MCF 10A (cell line): ENCODE measurements around the gene RAD23A. TPM values are rescaled to one million over a fixed set of nuclear protein-coding genes. Genes with fewer than 3 reads are reported as not detected.

Experiments
- BruUV-seq: library from RNA; stranded (reverse); fragments of 400-500 nt; replicated peaks from 2 replicates; lab custom pipeline; 2021; lab: Mats Ljungman, UMichigan
- CTCF ChIA-PET: fragments of 300-600 bp; sonication (Branson Sonifier 250); formaldehyde crosslinking; extraction: SDS; loops from one replicate; lab custom pipeline; 2021; ENCODE audit warnings: antibody characterized with exemption, inconsistent platforms; lab: Yijun Ruan, JAX
- POLR2A ChIA-PET: fragments of 300-600, 350-650 bp; sonication (Branson Sonifier 250); formaldehyde crosslinking; extraction: SDS; loops from one replicate; lab custom pipeline; 2020; ENCODE audit warnings: antibody characterized with exemption, inconsistent platforms; lab: Yijun Ruan, JAX
- DNase-seq: peaks from one replicate; pipeline ENCODE4 v3.0.0-alpha.2; 2018; ENCODE audit not compliant: unreplicated experiment
- H3K27ac Mint-ChIP-seq: one replicate; pipeline ENCODE4 v1.8.0; 2022; ENCODE audit warnings: mild to moderate bottlenecking, low read depth, mixed read lengths; ENCODE audit not compliant: unreplicated experiment
- H3K27me3 Mint-ChIP-seq: one replicate; pipeline ENCODE4 v1.8.0; 2022; ENCODE audit warnings: mixed read lengths; ENCODE audit not compliant: insufficient read depth, unreplicated experiment
- H3K36me3 Mint-ChIP-seq: one replicate; pipeline ENCODE4 v1.8.0; 2022; ENCODE audit warnings: mild to moderate bottlenecking, moderate library complexity, mixed read lengths; ENCODE audit not compliant: insufficient read depth, unreplicated experiment
- H3K4me1 Mint-ChIP-seq: one replicate; pipeline ENCODE4 v1.8.0; 2022; ENCODE audit warnings: mixed read lengths; ENCODE audit not compliant: insufficient read depth, unreplicated experiment
- H3K4me3 Mint-ChIP-seq: one replicate; pipeline ENCODE4 v1.8.0; 2022; ENCODE audit warnings: mild to moderate bottlenecking, moderate library complexity, mixed read lengths; ENCODE audit not compliant: unreplicated experiment
- H3K9me3 Mint-ChIP-seq: one replicate; pipeline ENCODE4 v1.8.0; 2022; ENCODE audit warnings: mixed read lengths; ENCODE audit not compliant: unreplicated experiment
- CTCF ChIP-seq: fragments of 200-600 bp; IDR thresholded peaks from one replicate; pipeline ENCODE4 v1.8.0; 2022; ENCODE audit warnings: antibody characterized with exemption, mild to moderate bottlenecking; ENCODE audit not compliant: unreplicated experiment
- intact Hi-C: fragments of 100-400 bp; cut with micrococcal nuclease; formaldehyde crosslinking; loops from 2 replicates; pipeline ENCODE4 v1.14.1; 2022
- total RNA-seq: library from RNA; stranded (reverse); gene quantifications from 2 replicates; pipeline ENCODE4 v1.2.3, GENCODE V29; 2022

Gene RAD23A
- total RNA-seq, 1 experiment from 2014 or later, result 219 TPM

- Mint-ChIP-seq H3K36me3 (peaks cover 46% of the 10 kb centered on the region), H3K27ac (no peak overlapping the region), H3K4me1 (peaks cover 6% of the 10 kb centered on the region), H3K9me3 (no peaks in the 10 kb centered on the region), H3K27me3 (no peaks in the 10 kb centered on the region), H3K4me3 (no peak overlapping the region)
- BruUV-seq, result no TSS peak
- CTCF ChIA-PET, result interaction anchor here (0.7 kb wide), 2 partner anchors 21 to 109 kb away, joined by 3 to 4 read pairs; no protein-coding TSS in a partner anchor
- no peak for DNase-seq
- POLR2A ChIA-PET, result interaction anchor here (0.7 kb wide), 1 partner anchor 35 kb away, joined by 5 read pairs; no protein-coding TSS in a partner anchor
- no peak for TF ChIP-seq CTCF
- intact Hi-C loops, result no loop called here
These were observed 27.4 kb upstream of the RAD23A start for GRCh38 chr19:12918253-12918652.

DNA sequence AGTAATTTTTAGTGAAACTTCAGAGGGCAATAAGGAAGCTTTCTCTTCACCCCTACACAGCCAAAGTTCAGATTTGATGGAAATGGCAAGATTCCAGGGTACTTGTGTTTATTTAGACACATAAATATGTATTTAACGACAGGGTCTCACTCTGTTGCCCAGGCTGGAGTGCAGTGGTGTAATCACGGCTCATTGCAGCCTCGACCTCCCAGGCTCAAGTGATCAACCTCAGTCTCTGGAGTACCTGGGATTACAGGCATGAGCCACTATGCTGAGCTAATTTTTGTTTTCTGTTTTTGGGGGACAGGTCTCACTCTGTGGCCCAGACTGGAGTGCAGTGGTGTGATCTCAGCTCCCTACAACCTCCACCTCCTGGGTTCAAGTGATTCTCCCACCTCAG lies 24.6 kb upstream of the RAD23A start:
- CTCF ChIA-PET, result no interaction called here
- Mint-ChIP-seq H3K27me3 (no peaks in the 10 kb centered on the region), H3K9me3 (no peaks in the 10 kb centered on the region), H3K36me3 (peaks cover 74% of the 10 kb centered on the region), H3K4me3 (no peak overlapping the region), H3K4me1 (peaks cover 6% of the 10 kb centered on the region), H3K27ac (no peak overlapping the region)
- POLR2A ChIA-PET, result interaction anchor here (0.7 to 3.3 kb wide), 2 partner anchors 12 to 21 kb away, joined by 3 to 18 read pairs; partner anchors contain the start of gene FARSA
- no peak for TF ChIP-seq CTCF
- BruUV-seq, result no TSS peak
- no peak for DNase-seq
- intact Hi-C loops, result no loop called here

GRCh38 chr19:12922959-12923358 lies 22.7 kb upstream of the RAD23A start:
- H3K27me3 Mint-ChIP-seq, result no peaks in the 10 kb centered on the region
- H3K36me3 Mint-ChIP-seq, result peaks cover 93% of the 10 kb centered on the region
- no peak overlapping the region for H3K4me3 Mint-ChIP-seq
- ChIA-PET CTCF (interaction anchor here (1.0 kb wide), 1 partner anchor 9 kb away, joined by 4 read pairs; no protein-coding TSS in a partner anchor), POLR2A (no interaction called here)
- no peak for TF ChIP-seq CTCF
- DNase-seq, result no peak
- H3K4me1 Mint-ChIP-seq, result peaks cover 6% of the 10 kb centered on the region
- no peaks in the 10 kb centered on the region for H3K9me3 Mint-ChIP-seq
- no TSS peak for BruUV-seq
- H3K27ac Mint-ChIP-seq, result no peak overlapping the region
- intact Hi-C loops, result no loop called here

DNA sequence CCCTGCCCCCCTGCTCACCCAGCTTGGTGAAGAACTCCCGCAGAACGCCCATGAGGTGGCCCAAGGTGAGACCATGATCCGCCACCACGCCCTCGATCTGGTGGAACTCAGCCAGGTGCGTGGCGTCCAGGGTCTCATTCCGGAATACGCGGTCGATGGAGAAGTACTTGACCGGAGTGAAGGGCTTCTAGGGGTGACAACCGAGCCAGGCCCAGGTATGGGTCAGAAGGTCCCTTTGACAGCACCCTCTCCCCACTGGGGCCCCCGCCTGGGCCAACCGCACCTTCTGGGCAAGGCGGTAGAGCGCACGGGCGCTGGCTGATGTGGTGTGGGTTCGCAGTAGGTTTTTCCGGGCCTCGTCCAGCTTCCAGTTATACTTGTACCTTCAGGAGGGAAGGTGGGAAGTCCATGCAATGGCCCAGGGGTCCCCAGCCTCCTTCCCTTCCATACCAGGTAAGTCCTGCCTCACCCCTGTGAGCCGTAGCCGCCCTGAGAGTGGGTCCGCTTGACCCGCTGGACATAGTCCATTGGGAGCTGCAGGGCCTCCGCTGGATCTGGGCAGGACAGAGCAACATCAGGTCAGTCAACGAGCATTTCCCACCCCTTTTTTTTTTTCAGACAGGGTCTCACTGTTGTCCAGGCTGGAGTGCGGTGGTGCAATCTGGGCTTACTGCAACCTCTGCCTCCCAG lies 20.9 kb upstream of the RAD23A start:
- peaks cover 95% of the 10 kb centered on the region for H3K36me3 Mint-ChIP-seq

More for the DNA sequence above, 20.9 kb upstream of the RAD23A start:
- TF ChIP-seq CTCF, result no peak
- CTCF ChIA-PET, result interaction anchor here (0.7 kb wide), 1 partner anchor 509 kb away, joined by 4 read pairs; no protein-coding TSS in a partner anchor
- Mint-ChIP-seq H3K4me3 (no peak overlapping the region), H3K27me3 (no peaks in the 10 kb centered on the region), H3K27ac (no peak overlapping the region), H3K4me1 (no peaks in the 10 kb centered on the region), H3K9me3 (no peaks in the 10 kb centered on the region)
- no TSS peak for BruUV-seq
- DNase-seq, result no peak
- intact Hi-C loops, result no loop called here
- POLR2A ChIA-PET, result interaction anchor here (0.5 kb wide), 1 partner anchor 12 kb away, joined by 3 read pairs; no protein-coding TSS in a partner anchor
